Upper lobe of left lung (tissue), 4 donors: ENCODE measurements around the gene SREBF1.

Experiments used
- POLR2AphosphoS5 ChIP-seq, 2 donors: sonication (generic); formaldehyde crosslinking; IDR thresholded peaks; one replicate each; pipeline ENCODE4 v1.5.1; 2017; ENCODE audit warnings: antibody characterized with exemption in 2 of 2
- TF ChIP-seq, protein P1 (sequence below), 6 experiments: fragments of 450-650 bp in 4 of 6; fragments of 200-600 bp in 2 of 6; sonication (generic) in 2 of 6; IDR thresholded peaks; one replicate each; pipeline ENCODE4 v1.5.1; 2016 to 2019; ENCODE audit warnings: antibody characterized with exemption in 6 of 6

DNA sequence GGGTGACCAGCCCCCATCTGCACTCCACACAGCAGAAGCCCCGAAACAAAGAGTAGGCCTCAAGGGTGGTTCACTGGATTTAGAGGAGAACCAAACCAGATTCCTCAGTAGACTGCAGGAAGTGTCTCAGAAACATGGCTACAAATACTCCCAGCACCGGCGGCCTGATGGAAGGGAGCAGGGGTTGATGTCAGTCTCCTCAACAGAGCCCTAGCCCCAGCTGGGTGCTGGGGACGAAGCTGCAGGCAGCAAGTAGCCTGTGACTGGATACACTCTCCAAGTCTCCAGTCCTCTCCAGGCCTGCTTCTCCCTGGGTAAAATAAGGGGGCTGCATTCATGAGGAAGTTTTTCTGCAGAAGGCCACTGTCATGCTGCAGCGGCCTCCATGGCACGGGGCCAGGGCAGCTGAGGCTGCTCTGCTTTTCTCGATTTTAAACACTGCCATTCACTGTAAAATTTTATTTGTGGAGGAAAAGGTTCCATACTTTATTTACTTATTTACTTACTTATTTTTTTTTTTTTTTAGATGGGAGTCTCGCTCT, 36.7 kb upstream of the SREBF1 start:
- TF ChIP-seq, protein P1, sequence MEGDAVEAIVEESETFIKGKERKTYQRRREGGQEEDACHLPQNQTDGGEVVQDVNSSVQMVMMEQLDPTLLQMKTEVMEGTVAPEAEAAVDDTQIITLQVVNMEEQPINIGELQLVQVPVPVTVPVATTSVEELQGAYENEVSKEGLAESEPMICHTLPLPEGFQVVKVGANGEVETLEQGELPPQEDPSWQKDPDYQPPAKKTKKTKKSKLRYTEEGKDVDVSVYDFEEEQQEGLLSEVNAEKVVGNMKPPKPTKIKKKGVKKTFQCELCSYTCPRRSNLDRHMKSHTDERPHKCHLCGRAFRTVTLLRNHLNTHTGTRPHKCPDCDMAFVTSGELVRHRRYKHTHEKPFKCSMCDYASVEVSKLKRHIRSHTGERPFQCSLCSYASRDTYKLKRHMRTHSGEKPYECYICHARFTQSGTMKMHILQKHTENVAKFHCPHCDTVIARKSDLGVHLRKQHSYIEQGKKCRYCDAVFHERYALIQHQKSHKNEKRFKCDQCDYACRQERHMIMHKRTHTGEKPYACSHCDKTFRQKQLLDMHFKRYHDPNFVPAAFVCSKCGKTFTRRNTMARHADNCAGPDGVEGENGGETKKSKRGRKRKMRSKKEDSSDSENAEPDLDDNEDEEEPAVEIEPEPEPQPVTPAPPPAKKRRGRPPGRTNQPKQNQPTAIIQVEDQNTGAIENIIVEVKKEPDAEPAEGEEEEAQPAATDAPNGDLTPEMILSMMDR (IDR thresholded peaks at IDR 0.05): no peak
- no peak for TF ChIP-seq POLR2AphosphoS5 (IDR thresholded peaks at IDR 0.05)
